DND-41 (cell line): ENCODE results near the gene AKR7A2.

Source experiments
- ATAC-seq: fragments of 200-7000 bp; cut with Tn5 transposase; 3 replicates; pipeline ENCODE4 v1.9.1; 2021; ENCODE audit warnings: low read depth; ENCODE audit not compliant: insufficient read depth
- DNase-seq: peaks from one replicate; pipeline ENCODE4 v3.0.0-alpha.2; 2020
- H2AFZ ChIP-seq: 2 replicates; pipeline ENCODE4 v1.6.0; 2012; ENCODE audit warnings: low read depth, low read length
- H3K27ac ChIP-seq: 2 replicates; pipeline ENCODE4 v1.5.1; 2012; ENCODE audit warnings: low read length, inconsistent platforms
- H3K27me3 ChIP-seq: fragments of 200-600 bp; sonication (generic); 2 replicates; pipeline ENCODE4 v1.6.0; 2012; ENCODE audit warnings: low read length, mild to moderate bottlenecking, inconsistent platforms; ENCODE audit not compliant: insufficient read depth, poor library complexity
- H3K36me3 ChIP-seq: 2 replicates; pipeline ENCODE4 v1.5.1; 2012; ENCODE audit warnings: low read length, inconsistent platforms; ENCODE audit not compliant: insufficient read depth
- H3K4me1 ChIP-seq: 2 replicates; pipeline ENCODE4 v1.5.1; 2012; ENCODE audit warnings: mild to moderate bottlenecking, low read length; ENCODE audit not compliant: insufficient read depth
- H3K4me2 ChIP-seq: 2 replicates; pipeline ENCODE4 v1.6.0; 2012; ENCODE audit warnings: mild to moderate bottlenecking, moderate library complexity, low read length, inconsistent platforms; ENCODE audit not compliant: insufficient read depth
- H3K4me3 ChIP-seq, 2 experiments: fragments of 200-600 bp in 1 of 2; shearing (Covaris generic) in 1 of 2; 2 replicates each; pipeline ENCODE4 v1.5.1; 2012 to 2016; ENCODE audit warnings: inconsistent platforms in 2 of 2, low read length in 2 of 2, mild to moderate bottlenecking in 2 of 2, low read depth in 1 of 2, moderate library complexity in 1 of 2
- H3K79me2 ChIP-seq: 2 replicates; pipeline ENCODE4 v1.6.0; 2012; ENCODE audit warnings: low read length, inconsistent platforms; ENCODE audit not compliant: insufficient read depth
- H3K9ac ChIP-seq: 2 replicates; pipeline ENCODE4 v1.6.0; 2012; ENCODE audit warnings: low read depth, mild to moderate bottlenecking, inconsistent platforms, low read length, moderate library complexity
- H3K9me3 ChIP-seq: 2 replicates; pipeline ENCODE4 v1.5.1; 2012; ENCODE audit warnings: low read length, moderate library complexity, mild to moderate bottlenecking, inconsistent platforms; ENCODE audit not compliant: insufficient read depth, severe bottlenecking
- H4K20me1 ChIP-seq: 2 replicates; pipeline ENCODE4 v1.6.0; 2012; ENCODE audit warnings: low read length; ENCODE audit not compliant: insufficient read depth
- CTCF ChIP-seq: IDR thresholded peaks from 2 replicates; pipeline ENCODE4 v1.5.1; 2012; ENCODE audit warnings: borderline replicate concordance, low read length, moderate library complexity, mild to moderate bottlenecking; ENCODE audit not compliant: poor library complexity, severe bottlenecking; ENCODE audit errors: extremely low read depth
- EZH2 ChIP-seq: IDR thresholded peaks from 3 replicates; pipeline ENCODE4 v1.6.1; 2012; ENCODE audit warnings: borderline replicate concordance, low read depth, mild to moderate bottlenecking, moderate library complexity, low read length, inconsistent platforms; ENCODE audit not compliant: severe bottlenecking

Gene AKR7A2

GRCh38 chr1:19338323-19338762, 26.4 kb upstream of the AKR7A2 start:
- H3K4me1 ChIP-seq, result no peaks in the 10 kb centered on the region
- H3K27ac ChIP-seq, result no peak overlapping the region
- H3K36me3 ChIP-seq, result peaks cover 35% of the 10 kb centered on the region
- no peaks in the 10 kb centered on the region for H3K79me2 ChIP-seq
- H3K4me3 ChIP-seq, result no peak overlapping the region
- no peak overlapping the region for H2AFZ ChIP-seq
- TF ChIP-seq CTCF (no peak), EZH2 (no peak)
- no peak for DNase-seq
- no peak overlapping the region for H3K4me2 ChIP-seq
- no peak for ATAC-seq
- 0 out of 2 replicates have a peak, but pooled peaks cover 13% of the 10 kb centered on the region for H4K20me1 ChIP-seq
- no peak overlapping the region for H3K9ac ChIP-seq
- H3K27me3 ChIP-seq, result no peaks in the 10 kb centered on the region
- no peaks in the 10 kb centered on the region for H3K9me3 ChIP-seq

- H3K27ac ChIP-seq, result no peak overlapping the region
- DNase-seq (no peak), ATAC-seq (no peak)
- TF ChIP-seq CTCF (no peak), EZH2 (no peak)
- H3K4me3 ChIP-seq, result no peak overlapping the region
- H3K36me3 ChIP-seq, result peaks cover 24% of the 10 kb centered on the region
- H3K9me3 ChIP-seq, result no peaks in the 10 kb centered on the region
- H2AFZ ChIP-seq, result no peak overlapping the region
- H3K79me2 ChIP-seq, result no peaks in the 10 kb centered on the region
- H3K27me3 ChIP-seq, result no peaks in the 10 kb centered on the region
- H3K9ac ChIP-seq, result no peak overlapping the region
- H3K4me2 ChIP-seq, result no peak overlapping the region
- H3K4me1 ChIP-seq, result no peaks in the 10 kb centered on the region
- 0 out of 2 replicates have a peak, but pooled peaks cover 11% of the 10 kb centered on the region for H4K20me1 ChIP-seq
Measured at GRCh38 chr1:19337289-19337688, 25.3 kb upstream of the AKR7A2 start.

- Histone ChIP-seq H3K4me2 (no peak overlapping the region), H4K20me1 (peaks cover 4% of the 10 kb centered on the region; the same call in 1 of the 2 replicates), H3K27me3 (no peaks in the 10 kb centered on the region), H2AFZ (no peak overlapping the region), H3K4me1 (no peaks in the 10 kb centered on the region), H3K9me3 (no peaks in the 10 kb centered on the region), H3K79me2 (no peaks in the 10 kb centered on the region), H3K4me3 (no peak overlapping the region), H3K27ac (no peak overlapping the region), H3K9ac (no peak overlapping the region), H3K36me3 (peaks cover 17% of the 10 kb centered on the region)
- ATAC-seq (no peak), DNase-seq (no peak)
- no peak for TF ChIP-seq CTCF
- TF ChIP-seq EZH2, result no peak
Measured at GRCh38 chr1:19336543-19336942, 24.6 kb upstream of the AKR7A2 start.
